Measurements from ENCODE around the gene DEAF1. TPM values are rescaled to one million over a fixed set of nuclear protein-coding genes. Genes with fewer than 3 reads are reported as not detected.

Gene DEAF1
- total RNA-seq, 1 experiment from 2014 or later, result 33.9 TPM

DNA sequence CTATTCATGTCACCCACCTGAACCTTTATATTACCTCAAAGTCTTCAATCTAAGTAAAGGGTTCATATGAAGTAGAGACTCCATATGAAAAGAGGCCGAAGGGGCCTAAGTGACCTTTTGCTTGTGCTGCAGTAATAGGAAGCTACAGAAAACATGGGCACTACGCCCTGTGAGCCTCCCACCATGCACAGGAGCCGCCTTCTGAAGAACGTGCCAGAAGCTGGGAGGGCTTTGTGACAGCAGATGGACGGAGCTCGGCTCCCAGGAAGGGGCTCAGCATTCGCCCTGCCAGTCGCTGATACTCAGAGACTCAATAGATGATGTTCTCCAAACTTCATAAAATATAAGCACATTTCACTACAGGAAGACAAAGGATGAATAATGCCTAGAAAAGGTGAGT, 21.2 kb downstream of the DEAF1 start:
- ChIA-PET CTCF (no interaction called here), POLR2A (no interaction called here), RAD21 (ENCODE audit: low non-redundant PET in 1 of 2, low total read pairs in 2 of 2, uncharacterized antibody in 2 of 2, unreplicated experiment in 2 of 2) (no interaction called here)
- Histone ChIP-seq H3K27ac (ENCODE audit: low read depth, low read length) (no peak overlapping the region), H3K4me2 (ENCODE audit: low read length) (no peak overlapping the region), H3K9me2 (ENCODE audit: insufficient read depth) (no peaks in the 10 kb centered on the region), H3K4me1 (ENCODE audit: control insufficient read depth in 1 of 2, insufficient read depth in 2 of 2, low read length in 2 of 2) (no peaks in the 10 kb centered on the region; a peak in 1 of 4 replicates), H3K9ac (ENCODE audit: low read length) (no peak overlapping the region), H3K27me3 (ENCODE audit: insufficient read depth, low read length) (no peaks in the 10 kb centered on the region), H3K9me3 (ENCODE audit: control insufficient read depth in 1 of 2, insufficient read depth in 1 of 2, low read depth in 1 of 2, low read length in 2 of 2) (no peaks in the 10 kb centered on the region), H3K79me2 (ENCODE audit: insufficient read depth, low read length) (no peaks in the 10 kb centered on the region), H2AFZ (ENCODE audit: low read depth, low read length, poor library complexity, severe bottlenecking) (no peak overlapping the region), H3K4me3 (replicated peaks in 1 of 2; ENCODE audit: low read depth in 1 of 2, low read length in 2 of 2) (no peak overlapping the region), H3K36me3 (ENCODE audit: control insufficient read depth in 1 of 2, insufficient read depth in 2 of 2, low read length in 2 of 2) (peaks cover 14 to 25% of the 10 kb centered on the region in 2 experiments), H4K20me1 (ENCODE audit: insufficient read depth) (no peaks in the 10 kb centered on the region)
- intact Hi-C loops (cut with micrococcal nuclease), result no loop called here
- TF ChIP-seq EGR1 (IDR thresholded peaks at IDR 0.05; ENCODE audit: low read depth), result no peak
- no peak for TF ChIP-seq TCF7L2 (IDR thresholded peaks at IDR 0.05; ENCODE audit: borderline replicate concordance, extremely low read depth, insufficient read depth, insufficient read length)
- TF ChIP-seq, protein P1, sequence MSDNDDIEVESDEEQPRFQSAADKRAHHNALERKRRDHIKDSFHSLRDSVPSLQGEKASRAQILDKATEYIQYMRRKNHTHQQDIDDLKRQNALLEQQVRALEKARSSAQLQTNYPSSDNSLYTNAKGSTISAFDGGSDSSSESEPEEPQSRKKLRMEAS (IDR thresholded peaks at IDR 0.05), result no peak
- no peak for TF ChIP-seq JUND (IDR thresholded peaks at IDR 0.05)
- DNase-seq (ENCODE audit: low read depth, low spot score) (no peak), ATAC-seq (no peak)
- BruUV-seq (replicated peaks), result no TSS peak

GRCh38 chr11:665704-666281, 29.2 kb downstream of the DEAF1 start:
- Histone ChIP-seq H2AFZ (ENCODE audit: low read depth, low read length, poor library complexity, severe bottlenecking) (no peak overlapping the region), H3K4me3 (replicated peaks in 1 of 2; ENCODE audit: low read depth in 1 of 2, low read length in 2 of 2) (no peak overlapping the region), H3K27ac (ENCODE audit: low read depth, low read length) (no peak overlapping the region), H3K79me2 (ENCODE audit: insufficient read depth, low read length) (peaks cover 3% of the 10 kb centered on the region; the same call in 1 of the 2 replicates), H3K27me3 (ENCODE audit: insufficient read depth, low read length) (no peaks in the 10 kb centered on the region), H3K36me3 (ENCODE audit: control insufficient read depth in 1 of 2, insufficient read depth in 2 of 2, low read length in 2 of 2) (no peaks in the 10 kb centered on the region; a peak in 1 of 4 replicates), H3K4me1 (ENCODE audit: control insufficient read depth in 1 of 2, insufficient read depth in 2 of 2, low read length in 2 of 2) (no peaks in the 10 kb centered on the region), H3K9me2 (ENCODE audit: insufficient read depth) (no peaks in the 10 kb centered on the region), H3K9ac (ENCODE audit: low read length) (no peak overlapping the region), H3K4me2 (ENCODE audit: low read length) (no peak overlapping the region), H3K9me3 (ENCODE audit: control insufficient read depth in 1 of 2, insufficient read depth in 1 of 2, low read depth in 1 of 2, low read length in 2 of 2) (no peaks in the 10 kb centered on the region), H4K20me1 (ENCODE audit: insufficient read depth) (no peaks in the 10 kb centered on the region)
- ChIA-PET RAD21 (ENCODE audit: low non-redundant PET in 1 of 2, low total read pairs in 2 of 2, uncharacterized antibody in 2 of 2, unreplicated experiment in 2 of 2) (no interaction called here), POLR2A (no interaction called here), CTCF (no interaction called here)
- BruUV-seq (replicated peaks), result no TSS peak
- intact Hi-C loops (cut with micrococcal nuclease), result no loop called here
- DNase-seq (ENCODE audit: low read depth, low spot score) (no peak), ATAC-seq (no peak)
- no peak for TF ChIP-seq POLR2AphosphoS5 (IDR thresholded peaks at IDR 0.05; ENCODE audit: low read depth, low read length)
- TF ChIP-seq, protein P2, sequence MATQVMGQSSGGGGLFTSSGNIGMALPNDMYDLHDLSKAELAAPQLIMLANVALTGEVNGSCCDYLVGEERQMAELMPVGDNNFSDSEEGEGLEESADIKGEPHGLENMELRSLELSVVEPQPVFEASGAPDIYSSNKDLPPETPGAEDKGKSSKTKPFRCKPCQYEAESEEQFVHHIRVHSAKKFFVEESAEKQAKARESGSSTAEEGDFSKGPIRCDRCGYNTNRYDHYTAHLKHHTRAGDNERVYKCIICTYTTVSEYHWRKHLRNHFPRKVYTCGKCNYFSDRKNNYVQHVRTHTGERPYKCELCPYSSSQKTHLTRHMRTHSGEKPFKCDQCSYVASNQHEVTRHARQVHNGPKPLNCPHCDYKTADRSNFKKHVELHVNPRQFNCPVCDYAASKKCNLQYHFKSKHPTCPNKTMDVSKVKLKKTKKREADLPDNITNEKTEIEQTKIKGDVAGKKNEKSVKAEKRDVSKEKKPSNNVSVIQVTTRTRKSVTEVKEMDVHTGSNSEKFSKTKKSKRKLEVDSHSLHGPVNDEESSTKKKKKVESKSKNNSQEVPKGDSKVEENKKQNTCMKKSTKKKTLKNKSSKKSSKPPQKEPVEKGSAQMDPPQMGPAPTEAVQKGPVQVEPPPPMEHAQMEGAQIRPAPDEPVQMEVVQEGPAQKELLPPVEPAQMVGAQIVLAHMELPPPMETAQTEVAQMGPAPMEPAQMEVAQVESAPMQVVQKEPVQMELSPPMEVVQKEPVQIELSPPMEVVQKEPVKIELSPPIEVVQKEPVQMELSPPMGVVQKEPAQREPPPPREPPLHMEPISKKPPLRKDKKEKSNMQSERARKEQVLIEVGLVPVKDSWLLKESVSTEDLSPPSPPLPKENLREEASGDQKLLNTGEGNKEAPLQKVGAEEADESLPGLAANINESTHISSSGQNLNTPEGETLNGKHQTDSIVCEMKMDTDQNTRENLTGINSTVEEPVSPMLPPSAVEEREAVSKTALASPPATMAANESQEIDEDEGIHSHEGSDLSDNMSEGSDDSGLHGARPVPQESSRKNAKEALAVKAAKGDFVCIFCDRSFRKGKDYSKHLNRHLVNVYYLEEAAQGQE (IDR thresholded peaks at IDR 0.05; ENCODE audit: low read depth), result no peak
- TF ChIP-seq, protein P3, sequence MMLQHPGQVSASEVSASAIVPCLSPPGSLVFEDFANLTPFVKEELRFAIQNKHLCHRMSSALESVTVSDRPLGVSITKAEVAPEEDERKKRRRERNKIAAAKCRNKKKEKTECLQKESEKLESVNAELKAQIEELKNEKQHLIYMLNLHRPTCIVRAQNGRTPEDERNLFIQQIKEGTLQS (IDR thresholded peaks at IDR 0.05), result no peak
- TF ChIP-seq CEBPB (IDR thresholded peaks at IDR 0.05; ENCODE audit: low read depth), result no peak
- TF ChIP-seq, protein P4, sequence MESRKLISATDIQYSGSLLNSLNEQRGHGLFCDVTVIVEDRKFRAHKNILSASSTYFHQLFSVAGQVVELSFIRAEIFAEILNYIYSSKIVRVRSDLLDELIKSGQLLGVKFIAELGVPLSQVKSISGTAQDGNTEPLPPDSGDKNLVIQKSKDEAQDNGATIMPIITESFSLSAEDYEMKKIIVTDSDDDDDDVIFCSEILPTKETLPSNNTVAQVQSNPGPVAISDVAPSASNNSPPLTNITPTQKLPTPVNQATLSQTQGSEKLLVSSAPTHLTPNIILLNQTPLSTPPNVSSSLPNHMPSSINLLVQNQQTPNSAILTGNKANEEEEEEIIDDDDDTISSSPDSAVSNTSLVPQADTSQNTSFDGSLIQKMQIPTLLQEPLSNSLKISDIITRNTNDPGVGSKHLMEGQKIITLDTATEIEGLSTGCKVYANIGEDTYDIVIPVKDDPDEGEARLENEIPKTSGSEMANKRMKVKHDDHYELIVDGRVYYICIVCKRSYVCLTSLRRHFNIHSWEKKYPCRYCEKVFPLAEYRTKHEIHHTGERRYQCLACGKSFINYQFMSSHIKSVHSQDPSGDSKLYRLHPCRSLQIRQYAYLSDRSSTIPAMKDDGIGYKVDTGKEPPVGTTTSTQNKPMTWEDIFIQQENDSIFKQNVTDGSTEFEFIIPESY (IDR thresholded peaks at IDR 0.05; ENCODE audit: extremely low read depth, insufficient replicate concordance, low read length), result no peak
- TF ChIP-seq EGR1 (IDR thresholded peaks at IDR 0.05; ENCODE audit: low read depth), result no peak
- no peak for TF ChIP-seq FOSL1 (IDR thresholded peaks at IDR 0.05; ENCODE audit: low read depth)
- no peak for TF ChIP-seq SIN3A (IDR thresholded peaks at IDR 0.05; ENCODE audit: low read depth)
- TF ChIP-seq, protein P1 (IDR thresholded peaks at IDR 0.05), result no peak
- TF ChIP-seq EZH2phosphoT487 (IDR thresholded peaks at IDR 0.05; ENCODE audit: borderline replicate concordance), result no peak
- no peak for TF ChIP-seq POLR2A (IDR thresholded peaks at IDR 0.05; ENCODE audit: borderline replicate concordance, extremely low read depth, insufficient read depth, insufficient read length)
- no peak for TF ChIP-seq YY1 (IDR thresholded peaks at IDR 0.05; ENCODE audit: extremely low read depth, insufficient replicate concordance, low read depth, low read length)

All from HCT116 (cell line).